Parathyroid adenoma (tissue), 2 donors: ENCODE results near the gene SLC9C1.

Experiments used
- H2AFZ ChIP-seq: fragments of 300-600 bp; sonication (generic); one replicate; pipeline ENCODE4 v1.7.0; 2017; ENCODE audit warnings: antibody characterized with exemption, mild to moderate bottlenecking
- H3K27ac ChIP-seq: fragments of 300-600 bp; sonication (generic); one replicate; pipeline ENCODE4 v1.7.0; 2017
- H3K27me3 ChIP-seq: fragments of 300-600 bp; sonication (generic); one replicate; pipeline ENCODE4 v1.7.0; 2017; ENCODE audit warnings: low read length; ENCODE audit not compliant: control insufficient read depth, insufficient read depth
- H3K36me3 ChIP-seq: fragments of 300-600 bp; sonication (generic); one replicate; pipeline ENCODE4 v1.7.0; 2017; ENCODE audit warnings: low read length; ENCODE audit not compliant: control insufficient read depth, insufficient read depth
- H3K4me1 ChIP-seq: fragments of 300-600 bp; sonication (generic); one replicate; pipeline ENCODE4 v1.7.0; 2017; ENCODE audit warnings: control low read depth
- H3K4me2 ChIP-seq: fragments of 300-600 bp; sonication (generic); one replicate; pipeline ENCODE4 v1.7.0; 2017; ENCODE audit warnings: low read length
- H3K4me3 ChIP-seq: fragments of 300-600 bp; sonication (generic); one replicate; pipeline ENCODE4 v1.7.0; 2017; ENCODE audit warnings: low read depth, low read length
- H3K79me2 ChIP-seq: fragments of 300-600 bp; sonication (generic); one replicate; pipeline ENCODE4 v1.7.0; 2017; ENCODE audit warnings: control low read depth
- H3K9ac ChIP-seq: fragments of 300-600 bp; sonication (generic); one replicate; pipeline ENCODE4 v1.7.0; 2017; ENCODE audit warnings: mild to moderate bottlenecking
- H3K9me3 ChIP-seq: fragments of 300-600 bp; sonication (generic); one replicate; pipeline ENCODE4 v1.7.0; 2017; ENCODE audit warnings: low read length; ENCODE audit not compliant: control insufficient read depth
- TF ChIP-seq, protein P1 (sequence below): fragments of 300-600 bp; sonication (generic); IDR thresholded peaks from one replicate; pipeline ENCODE4 v1.7.0; 2017; ENCODE audit warnings: antibody characterized with exemption, mild to moderate bottlenecking
- donor health status: primary hyperparathyroidism.

SLC9C1 gene

DNA sequence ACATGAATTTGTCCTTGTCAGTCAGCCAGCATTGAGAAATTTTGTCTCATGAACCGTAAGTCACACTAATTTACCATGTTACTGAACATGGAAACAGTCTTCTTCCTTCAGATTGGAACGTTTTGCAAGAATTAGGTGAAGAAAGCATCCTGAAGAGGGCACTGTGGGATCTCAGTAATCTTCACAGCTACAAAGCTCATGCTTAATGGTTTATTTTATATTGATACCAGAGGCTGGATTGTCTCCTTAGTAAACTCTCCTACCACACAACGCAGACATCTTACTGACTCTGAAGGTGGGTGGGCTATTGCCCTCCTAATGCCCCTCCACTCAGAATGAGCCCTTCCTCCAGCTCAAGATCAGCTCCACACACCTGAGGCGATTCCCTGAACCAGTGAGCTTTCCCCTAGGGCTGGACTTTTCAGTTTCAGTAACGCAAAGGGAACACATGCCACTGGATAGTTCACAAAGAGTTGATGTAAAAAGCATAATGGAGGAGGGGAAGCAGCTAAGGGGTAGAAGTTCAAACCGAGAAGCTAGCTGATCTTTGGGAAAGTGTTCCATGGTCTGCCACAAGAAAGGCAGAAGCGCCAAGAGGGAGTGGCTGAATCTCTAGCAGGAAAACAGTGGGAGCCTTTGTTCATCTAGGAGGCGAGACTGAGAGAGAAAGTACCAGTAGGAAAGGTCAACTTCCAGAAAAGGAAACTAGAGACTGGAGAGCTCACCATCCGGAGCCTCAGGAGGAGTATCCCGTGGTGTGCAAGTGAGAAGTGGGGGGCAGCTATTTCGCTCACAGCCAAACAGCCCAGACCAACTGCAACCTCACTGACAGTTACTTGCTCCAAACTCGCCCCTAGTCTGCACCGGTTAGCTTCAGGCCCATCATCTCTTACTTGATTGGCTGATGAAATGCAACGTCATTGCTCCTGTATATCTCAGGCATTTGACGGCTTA is at the start of gene SLC9C1:
Gene SLC9C1, minus strand, starts transcription at position 849 of the 954 bp plus-strand sequence. CDS start 7,425 bp downstream, outside the sequence.
- no peaks in the 10 kb centered on the region for H3K4me1 ChIP-seq
- H3K9me3 ChIP-seq: no peaks in the 10 kb centered on the region
- TF ChIP-seq, protein P1, sequence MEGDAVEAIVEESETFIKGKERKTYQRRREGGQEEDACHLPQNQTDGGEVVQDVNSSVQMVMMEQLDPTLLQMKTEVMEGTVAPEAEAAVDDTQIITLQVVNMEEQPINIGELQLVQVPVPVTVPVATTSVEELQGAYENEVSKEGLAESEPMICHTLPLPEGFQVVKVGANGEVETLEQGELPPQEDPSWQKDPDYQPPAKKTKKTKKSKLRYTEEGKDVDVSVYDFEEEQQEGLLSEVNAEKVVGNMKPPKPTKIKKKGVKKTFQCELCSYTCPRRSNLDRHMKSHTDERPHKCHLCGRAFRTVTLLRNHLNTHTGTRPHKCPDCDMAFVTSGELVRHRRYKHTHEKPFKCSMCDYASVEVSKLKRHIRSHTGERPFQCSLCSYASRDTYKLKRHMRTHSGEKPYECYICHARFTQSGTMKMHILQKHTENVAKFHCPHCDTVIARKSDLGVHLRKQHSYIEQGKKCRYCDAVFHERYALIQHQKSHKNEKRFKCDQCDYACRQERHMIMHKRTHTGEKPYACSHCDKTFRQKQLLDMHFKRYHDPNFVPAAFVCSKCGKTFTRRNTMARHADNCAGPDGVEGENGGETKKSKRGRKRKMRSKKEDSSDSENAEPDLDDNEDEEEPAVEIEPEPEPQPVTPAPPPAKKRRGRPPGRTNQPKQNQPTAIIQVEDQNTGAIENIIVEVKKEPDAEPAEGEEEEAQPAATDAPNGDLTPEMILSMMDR: peak; percentile 58
- H3K27me3 ChIP-seq: no peaks in the 10 kb centered on the region
- H3K9ac ChIP-seq: no peak within 1 kb of the TSS
- no peaks in the 10 kb centered on the region for H3K36me3 ChIP-seq
- H3K27ac ChIP-seq: peak within 1 kb of the TSS; percentile 37
- no peaks in the 10 kb centered on the region for H3K79me2 ChIP-seq
- peak within 1 kb of the TSS; percentile 87 for H2AFZ ChIP-seq
- H3K4me3 ChIP-seq: peak within 1 kb of the TSS; percentile 45
- H3K4me2 ChIP-seq: peak within 1 kb of the TSS; percentile 90

DNA sequence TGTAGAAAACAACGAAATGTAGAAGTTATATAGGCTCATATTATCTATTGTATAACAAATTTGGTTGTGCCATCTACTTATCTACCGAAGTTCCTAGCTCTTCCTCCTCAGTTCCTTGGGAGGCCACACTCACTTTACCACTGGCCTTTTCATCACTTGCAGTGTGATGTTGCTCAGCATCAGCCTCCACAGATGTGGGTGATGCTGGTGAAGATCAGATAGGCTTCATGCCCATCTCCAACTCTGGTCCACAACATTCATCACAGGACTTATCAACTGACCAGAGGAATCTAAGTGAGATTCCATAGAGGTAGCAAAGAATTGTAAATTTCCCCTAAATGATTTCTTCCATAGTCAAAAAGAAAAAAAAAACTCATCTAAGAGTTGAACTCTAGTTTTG is 47.4 kb upstream of the SLC9C1 start:
- no peaks in the 10 kb centered on the region for H3K4me1 ChIP-seq
- H3K9ac ChIP-seq: no peak overlapping the region
- peaks cover 2% of the 10 kb centered on the region for H3K27me3 ChIP-seq
- no peaks in the 10 kb centered on the region for H3K79me2 ChIP-seq
- no peak overlapping the region for H3K4me3 ChIP-seq
- H3K4me2 ChIP-seq: no peak overlapping the region
- H2AFZ ChIP-seq: no peak overlapping the region
- no peaks in the 10 kb centered on the region for H3K9me3 ChIP-seq
- no peak overlapping the region for H3K27ac ChIP-seq
- TF ChIP-seq, protein P1: no peak
- no peaks in the 10 kb centered on the region for H3K36me3 ChIP-seq

DNA sequence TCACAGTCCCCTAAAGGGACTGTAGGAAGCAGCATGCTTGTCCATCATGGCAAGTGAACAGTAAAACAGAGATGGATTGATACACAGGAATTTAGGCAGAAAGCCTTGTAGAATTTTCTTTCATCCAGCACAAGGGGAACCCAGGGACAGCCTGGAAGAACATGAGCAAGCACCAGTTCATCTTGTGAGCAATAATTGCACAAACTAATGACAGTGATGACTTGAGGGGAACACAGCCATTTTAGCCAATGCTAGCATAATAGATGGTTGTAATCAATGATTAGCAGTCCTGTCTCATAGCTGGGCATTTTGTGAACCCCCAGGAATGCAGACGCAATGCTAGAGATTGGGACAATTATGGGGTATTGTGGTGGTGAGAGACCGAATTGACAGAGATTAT is 45.6 kb upstream of the SLC9C1 start:
- H3K9me3 ChIP-seq: no peaks in the 10 kb centered on the region
- H3K36me3 ChIP-seq: no peaks in the 10 kb centered on the region
- H2AFZ ChIP-seq: no peak overlapping the region
- H3K27ac ChIP-seq: no peak overlapping the region
- TF ChIP-seq, protein P1: no peak
- H3K27me3 ChIP-seq: no peaks in the 10 kb centered on the region
- no peak overlapping the region for H3K4me2 ChIP-seq
- no peak overlapping the region for H3K9ac ChIP-seq
- H3K4me3 ChIP-seq: no peak overlapping the region
- H3K79me2 ChIP-seq: no peaks in the 10 kb centered on the region
- no peaks in the 10 kb centered on the region for H3K4me1 ChIP-seq

DNA sequence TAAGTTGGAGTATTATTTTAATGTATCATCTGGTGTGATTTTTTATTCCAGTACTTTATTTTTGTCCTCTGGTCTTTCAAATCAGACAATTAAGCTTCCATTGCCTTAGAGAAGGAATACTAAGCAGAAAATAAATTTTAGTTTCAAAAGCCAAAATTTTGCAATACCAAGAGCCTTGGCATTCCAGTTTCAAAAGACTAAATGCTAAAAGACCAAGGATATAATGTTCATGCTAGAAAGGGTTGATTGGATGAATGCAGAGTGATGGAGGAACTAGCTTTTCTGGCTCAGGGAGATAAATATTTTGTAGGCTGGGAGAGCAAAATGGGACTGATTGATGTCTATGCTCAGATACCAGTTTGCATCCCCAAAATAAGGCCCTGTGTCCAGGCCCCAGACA is 45.1 kb upstream of the SLC9C1 start:
- no peaks in the 10 kb centered on the region for H3K36me3 ChIP-seq
- no peak overlapping the region for H3K9ac ChIP-seq
- H3K79me2 ChIP-seq: no peaks in the 10 kb centered on the region
- TF ChIP-seq, protein P1: no peak
- no peak overlapping the region for H2AFZ ChIP-seq
- H3K4me2 ChIP-seq: no peak overlapping the region
- no peaks in the 10 kb centered on the region for H3K4me1 ChIP-seq
- H3K27me3 ChIP-seq: no peaks in the 10 kb centered on the region
- H3K9me3 ChIP-seq: no peaks in the 10 kb centered on the region
- H3K4me3 ChIP-seq: no peak overlapping the region
- H3K27ac ChIP-seq: no peak overlapping the region

DNA sequence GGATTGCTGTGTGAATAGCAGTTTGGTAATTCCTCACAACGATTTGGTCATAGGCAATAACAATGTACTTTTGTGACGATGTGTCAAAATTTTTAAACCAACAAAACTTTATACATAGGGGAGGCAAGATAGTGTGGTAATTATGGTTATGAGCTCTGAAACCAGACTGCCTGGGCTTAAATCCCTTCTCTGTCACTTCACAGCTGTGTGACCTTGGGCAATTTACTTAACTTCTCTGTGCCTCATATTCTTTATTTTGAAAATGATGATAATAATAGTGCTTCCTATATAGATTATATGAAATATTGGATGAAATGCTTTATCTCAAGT is 44.7 kb upstream of the SLC9C1 start:
- Histone ChIP-seq H3K27me3 (no peaks in the 10 kb centered on the region), H3K4me1 (no peaks in the 10 kb centered on the region), H2AFZ (no peak overlapping the region), H3K9me3 (no peaks in the 10 kb centered on the region), H3K4me2 (no peak overlapping the region), H3K4me3 (no peak overlapping the region), H3K79me2 (no peaks in the 10 kb centered on the region), H3K27ac (no peak overlapping the region), H3K9ac (no peak overlapping the region), H3K36me3 (no peaks in the 10 kb centered on the region)
- TF ChIP-seq, protein P1: no peak
